Measurements from ENCODE around the gene KRT7.

DNA sequence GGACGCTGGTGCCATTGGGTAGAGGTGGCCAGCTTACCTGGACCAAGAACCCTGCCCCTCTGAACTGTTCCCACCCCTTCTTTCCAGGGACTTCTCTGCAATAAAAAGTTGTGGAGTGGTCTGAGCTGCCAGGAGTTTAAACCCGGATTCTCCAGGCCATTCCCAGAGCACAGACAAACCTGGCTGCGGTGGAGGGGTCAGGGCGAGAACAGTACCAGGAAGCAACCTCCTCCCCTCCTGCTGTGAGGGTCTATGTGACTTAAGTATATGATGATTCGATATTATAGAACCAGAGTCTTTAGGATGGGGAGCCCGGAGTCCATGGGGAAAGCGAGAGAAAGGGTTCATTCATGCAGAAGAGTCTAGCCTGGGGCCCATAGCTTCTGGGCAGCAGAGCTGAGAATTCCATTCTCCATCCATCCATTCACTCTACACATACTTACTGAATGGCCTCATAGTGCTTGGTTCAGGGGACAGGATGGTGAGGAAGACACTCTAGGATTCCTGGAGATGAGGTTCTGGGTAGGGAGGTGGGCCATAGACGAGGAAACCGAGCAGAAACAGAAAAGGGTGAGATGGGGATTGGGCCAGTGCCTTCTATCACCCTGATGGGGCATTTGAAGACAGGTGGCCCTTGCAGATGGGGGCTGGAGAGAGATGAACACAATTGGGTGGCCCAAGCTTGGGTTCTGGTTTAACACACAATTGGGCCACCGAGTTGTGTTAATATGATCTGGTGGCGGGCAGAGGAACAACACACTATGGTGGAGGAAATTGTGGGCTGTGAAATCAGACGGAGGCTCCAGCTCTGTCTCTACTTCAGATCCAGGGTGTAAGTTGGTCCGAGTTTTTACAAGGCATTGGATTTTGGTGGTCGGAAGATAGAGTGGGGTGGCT is 46.6 kb downstream of the KRT7 start:
- no peak for TF ChIP-seq POLR2AphosphoS5 (IDR thresholded peaks at IDR 0.05; ENCODE audit: low read depth, low read length)
- no peak for TF ChIP-seq POLR2A (IDR thresholded peaks at IDR 0.05; ENCODE audit: low read depth, low read length)

Data from GM12892 (cell line).